Liver (tissue), 3 donors: Measurements from ENCODE around the gene UBXN11.
"Not testable (repeated sequence)": the region's sequence is repeated elsewhere in the genome, so short reads cannot be mapped to it uniquely, and the experiment has no call there.

ENCODE experiments used
- EGR1 ChIP-seq, 2 donors: IDR thresholded peaks; 2 replicates each; pipeline ENCODE4 v1.6.1; 2016 to 2018; ENCODE audit warnings: antibody characterized with exemption in 2 of 2, low read depth in 2 of 2
- GABPA ChIP-seq, 2 donors: IDR thresholded peaks in 1 of 2; conservative IDR thresholded peaks in 1 of 2; 2 replicates each; pipeline ENCODE4 v1.6.1; 2016; ENCODE audit warnings: antibody characterized with exemption in 2 of 2, mild to moderate bottlenecking in 1 of 2, moderate library complexity in 1 of 2
- SP1 ChIP-seq: IDR thresholded peaks from 2 replicates; pipeline ENCODE4 v1.6.1; 2018; ENCODE audit warnings: antibody characterized with exemption, mild to moderate bottlenecking
- TAF1 ChIP-seq: conservative IDR thresholded peaks from 2 replicates; pipeline ENCODE4 v1.6.1; 2016; ENCODE audit warnings: antibody characterized with exemption, mild to moderate bottlenecking
- YY1 ChIP-seq: IDR thresholded peaks from 2 replicates; pipeline ENCODE4 v1.6.1; 2016; ENCODE audit warnings: antibody characterized with exemption, mild to moderate bottlenecking
- TF ChIP-seq, protein P1 (sequence below): IDR thresholded peaks from 2 replicates; pipeline ENCODE4 v1.6.1; 2016; ENCODE audit warnings: antibody characterized with exemption, mild to moderate bottlenecking
- TF ChIP-seq, protein P2 (sequence below): fragments of 150-350 bp; IDR thresholded peaks from 2 replicates; pipeline ENCODE4 v1.5.1; 2017; ENCODE audit warnings: improper control_type of control experiment, low read depth, low read length; ENCODE audit not compliant: missing input control
- TF ChIP-seq, protein P3 (sequence below): IDR thresholded peaks from 2 replicates; pipeline ENCODE4 v1.6.1; 2016; ENCODE audit warnings: antibody characterized with exemption
- donor health status: healthy.
- donor health status: healthy.

DNA sequence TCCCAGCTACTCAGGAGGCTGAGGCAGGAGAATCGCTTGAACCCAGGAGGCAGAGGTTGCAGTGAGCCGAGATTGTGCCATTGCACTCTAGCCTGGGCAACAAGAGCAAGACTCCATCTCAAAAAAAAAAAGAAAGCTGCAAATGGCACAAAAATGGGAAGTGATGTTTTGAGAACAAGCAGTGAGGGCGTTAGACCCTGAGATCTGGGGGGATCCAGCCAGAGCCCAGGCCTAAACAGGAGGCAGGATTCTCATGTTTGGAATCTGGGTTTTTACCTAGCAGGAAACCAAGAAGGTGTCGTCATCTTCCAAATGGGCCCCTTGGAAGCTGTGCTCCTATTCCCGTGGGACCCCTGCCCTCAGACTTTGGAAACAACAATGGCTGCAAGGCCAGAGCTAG lies 13.7 kb downstream of the UBXN11 start:
- TF ChIP-seq, protein P1, sequence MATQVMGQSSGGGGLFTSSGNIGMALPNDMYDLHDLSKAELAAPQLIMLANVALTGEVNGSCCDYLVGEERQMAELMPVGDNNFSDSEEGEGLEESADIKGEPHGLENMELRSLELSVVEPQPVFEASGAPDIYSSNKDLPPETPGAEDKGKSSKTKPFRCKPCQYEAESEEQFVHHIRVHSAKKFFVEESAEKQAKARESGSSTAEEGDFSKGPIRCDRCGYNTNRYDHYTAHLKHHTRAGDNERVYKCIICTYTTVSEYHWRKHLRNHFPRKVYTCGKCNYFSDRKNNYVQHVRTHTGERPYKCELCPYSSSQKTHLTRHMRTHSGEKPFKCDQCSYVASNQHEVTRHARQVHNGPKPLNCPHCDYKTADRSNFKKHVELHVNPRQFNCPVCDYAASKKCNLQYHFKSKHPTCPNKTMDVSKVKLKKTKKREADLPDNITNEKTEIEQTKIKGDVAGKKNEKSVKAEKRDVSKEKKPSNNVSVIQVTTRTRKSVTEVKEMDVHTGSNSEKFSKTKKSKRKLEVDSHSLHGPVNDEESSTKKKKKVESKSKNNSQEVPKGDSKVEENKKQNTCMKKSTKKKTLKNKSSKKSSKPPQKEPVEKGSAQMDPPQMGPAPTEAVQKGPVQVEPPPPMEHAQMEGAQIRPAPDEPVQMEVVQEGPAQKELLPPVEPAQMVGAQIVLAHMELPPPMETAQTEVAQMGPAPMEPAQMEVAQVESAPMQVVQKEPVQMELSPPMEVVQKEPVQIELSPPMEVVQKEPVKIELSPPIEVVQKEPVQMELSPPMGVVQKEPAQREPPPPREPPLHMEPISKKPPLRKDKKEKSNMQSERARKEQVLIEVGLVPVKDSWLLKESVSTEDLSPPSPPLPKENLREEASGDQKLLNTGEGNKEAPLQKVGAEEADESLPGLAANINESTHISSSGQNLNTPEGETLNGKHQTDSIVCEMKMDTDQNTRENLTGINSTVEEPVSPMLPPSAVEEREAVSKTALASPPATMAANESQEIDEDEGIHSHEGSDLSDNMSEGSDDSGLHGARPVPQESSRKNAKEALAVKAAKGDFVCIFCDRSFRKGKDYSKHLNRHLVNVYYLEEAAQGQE: not testable (repeated sequence)
- TF ChIP-seq, protein P2, sequence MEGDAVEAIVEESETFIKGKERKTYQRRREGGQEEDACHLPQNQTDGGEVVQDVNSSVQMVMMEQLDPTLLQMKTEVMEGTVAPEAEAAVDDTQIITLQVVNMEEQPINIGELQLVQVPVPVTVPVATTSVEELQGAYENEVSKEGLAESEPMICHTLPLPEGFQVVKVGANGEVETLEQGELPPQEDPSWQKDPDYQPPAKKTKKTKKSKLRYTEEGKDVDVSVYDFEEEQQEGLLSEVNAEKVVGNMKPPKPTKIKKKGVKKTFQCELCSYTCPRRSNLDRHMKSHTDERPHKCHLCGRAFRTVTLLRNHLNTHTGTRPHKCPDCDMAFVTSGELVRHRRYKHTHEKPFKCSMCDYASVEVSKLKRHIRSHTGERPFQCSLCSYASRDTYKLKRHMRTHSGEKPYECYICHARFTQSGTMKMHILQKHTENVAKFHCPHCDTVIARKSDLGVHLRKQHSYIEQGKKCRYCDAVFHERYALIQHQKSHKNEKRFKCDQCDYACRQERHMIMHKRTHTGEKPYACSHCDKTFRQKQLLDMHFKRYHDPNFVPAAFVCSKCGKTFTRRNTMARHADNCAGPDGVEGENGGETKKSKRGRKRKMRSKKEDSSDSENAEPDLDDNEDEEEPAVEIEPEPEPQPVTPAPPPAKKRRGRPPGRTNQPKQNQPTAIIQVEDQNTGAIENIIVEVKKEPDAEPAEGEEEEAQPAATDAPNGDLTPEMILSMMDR: not testable (repeated sequence)
- TF ChIP-seq EGR1 (IDR thresholded peaks at IDR 0.05; ENCODE audit: low read depth in 2 of 2); GABPA (IDR thresholded peaks at IDR 0.05 in 1 of 2, conservative IDR thresholded peaks at IDR 0.05 in 1 of 2); SP1; YY1; TAF1: not testable (repeated sequence)
- TF ChIP-seq, protein P3, sequence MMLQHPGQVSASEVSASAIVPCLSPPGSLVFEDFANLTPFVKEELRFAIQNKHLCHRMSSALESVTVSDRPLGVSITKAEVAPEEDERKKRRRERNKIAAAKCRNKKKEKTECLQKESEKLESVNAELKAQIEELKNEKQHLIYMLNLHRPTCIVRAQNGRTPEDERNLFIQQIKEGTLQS: not testable (repeated sequence)
